Panc1 (cell line): ENCODE measurements around the gene PLPP4. TPM values are rescaled to one million over a fixed set of nuclear protein-coding genes. Genes with fewer than 3 reads are reported as not detected.

Experiments
- ATAC-seq: fragments of 200-7000 bp; cut with Tn5 transposase; 2 replicates; pipeline ENCODE4 v1.9.1; 2020; ENCODE audit warnings: mild to moderate bottlenecking, moderate library complexity
- BruUV-seq: library from RNA; stranded (reverse); fragments of 400-500 nt; replicated peaks from 2 replicates; lab custom pipeline; 2021; lab: Mats Ljungman, UMichigan
- CTCF ChIA-PET: fragments of 300-600 bp; sonication (Branson Sonifier 250); formaldehyde crosslinking; loops from one replicate; lab custom pipeline; 2022; ENCODE audit warnings: antibody characterized with exemption; lab: Charles Lee
- POLR2A ChIA-PET: fragments of 300-600 bp; sonication (Branson Sonifier 250); formaldehyde crosslinking; loops from one replicate; lab custom pipeline; 2022; ENCODE audit warnings: antibody characterized with exemption; lab: Charles Lee
- DNase-seq: peaks from one replicate; pipeline ENCODE4 v3.0.0-alpha.2; 2010; ENCODE audit warnings: low read depth, low spot score
- H3K27ac ChIP-seq: 2 replicates; pipeline ENCODE4 v1.5.1; 2011; ENCODE audit warnings: mild to moderate bottlenecking, low read length, inconsistent platforms
- H3K27me3 ChIP-seq: fragments of 200-500 bp; sonication (Bioruptor generic); 2 replicates; pipeline ENCODE4 v1.6.0; 2014; ENCODE audit warnings: low read length, inconsistent platforms; ENCODE audit not compliant: control insufficient read depth, insufficient read depth
- H3K36me3 ChIP-seq: fragments of 200-500 bp; sonication (Bioruptor generic); 2 replicates; pipeline ENCODE4 v1.5.1; 2014; ENCODE audit warnings: inconsistent platforms, mild to moderate bottlenecking, low read length, moderate library complexity; ENCODE audit not compliant: control insufficient read depth, insufficient read depth
- H3K4me1 ChIP-seq: 2 replicates; pipeline ENCODE4 v1.5.1; 2011; ENCODE audit warnings: inconsistent platforms, mild to moderate bottlenecking, low read length, moderate library complexity; ENCODE audit not compliant: control insufficient read depth, insufficient read depth
- H3K4me3 ChIP-seq, 2 experiments: 2 replicates each; pipeline ENCODE4 v1.5.1; 2011 to 2012; ENCODE audit warnings: low read depth in 2 of 2, low read length in 2 of 2, mild to moderate bottlenecking in 2 of 2, inconsistent platforms in 1 of 2, moderate library complexity in 1 of 2
- H3K9me3 ChIP-seq: fragments of 200-500 bp; sonication (Bioruptor generic); 2 replicates; pipeline ENCODE4 v1.5.1; 2014; ENCODE audit warnings: low read depth, mild to moderate bottlenecking, inconsistent platforms, low read length, moderate library complexity; ENCODE audit not compliant: control insufficient read depth, insufficient read depth
- POLR2AphosphoS5 ChIP-seq: IDR thresholded peaks from 2 replicates; pipeline ENCODE4 v1.6.1; 2012; ENCODE audit warnings: mild to moderate bottlenecking, low read depth, low read length, moderate library complexity
- SIN3A ChIP-seq: IDR thresholded peaks from 2 replicates; pipeline ENCODE4 v1.6.1; 2012; ENCODE audit warnings: low read depth, mild to moderate bottlenecking, low read length, moderate library complexity, borderline replicate concordance; ENCODE audit not compliant: insufficient read depth
- TCF7L2 ChIP-seq: IDR thresholded peaks from 2 replicates; pipeline ENCODE4 v1.6.1; 2011; ENCODE audit warnings: mild to moderate bottlenecking, low read depth, low read length, inconsistent platforms
- in situ Hi-C: cut with HindIII; loops from 2 replicates; pipeline ENCODE4 v1.10.0; 2016; ENCODE audit warnings: low sequenced_read_pairs, low pct_unique_long_range_greater_than_20kb
- intact Hi-C: fragments of 100-400 bp; cut with micrococcal nuclease; formaldehyde crosslinking; loops from one replicate; pipeline ENCODE4 v1.10.0; 2022; ENCODE audit not compliant: unreplicated experiment
- total RNA-seq: library from RNA; stranded (reverse); gene quantifications from one replicate; pipeline ENCODE4 v1.2.1, GENCODE V29; 2021; ENCODE audit not compliant: unreplicated experiment
- TF ChIP-seq, protein P1 (sequence below): fragments of 450-650 bp; IDR thresholded peaks from 2 replicates; pipeline ENCODE4 v1.5.1; 2017; ENCODE audit warnings: mild to moderate bottlenecking
- TF ChIP-seq, protein P2 (sequence below), 2 experiments: IDR thresholded peaks; 2 replicates each; pipeline ENCODE4 v1.6.1; 2011 to 2012; ENCODE audit warnings: low read depth in 2 of 2, control low read depth in 1 of 2, low read length in 1 of 2, mild to moderate bottlenecking in 1 of 2, moderate library complexity in 1 of 2; ENCODE audit not compliant: insufficient read depth in 1 of 2

PLPP4 gene
- total RNA-seq, 1 experiment from 2014 or later: 0.18 TPM

DNA sequence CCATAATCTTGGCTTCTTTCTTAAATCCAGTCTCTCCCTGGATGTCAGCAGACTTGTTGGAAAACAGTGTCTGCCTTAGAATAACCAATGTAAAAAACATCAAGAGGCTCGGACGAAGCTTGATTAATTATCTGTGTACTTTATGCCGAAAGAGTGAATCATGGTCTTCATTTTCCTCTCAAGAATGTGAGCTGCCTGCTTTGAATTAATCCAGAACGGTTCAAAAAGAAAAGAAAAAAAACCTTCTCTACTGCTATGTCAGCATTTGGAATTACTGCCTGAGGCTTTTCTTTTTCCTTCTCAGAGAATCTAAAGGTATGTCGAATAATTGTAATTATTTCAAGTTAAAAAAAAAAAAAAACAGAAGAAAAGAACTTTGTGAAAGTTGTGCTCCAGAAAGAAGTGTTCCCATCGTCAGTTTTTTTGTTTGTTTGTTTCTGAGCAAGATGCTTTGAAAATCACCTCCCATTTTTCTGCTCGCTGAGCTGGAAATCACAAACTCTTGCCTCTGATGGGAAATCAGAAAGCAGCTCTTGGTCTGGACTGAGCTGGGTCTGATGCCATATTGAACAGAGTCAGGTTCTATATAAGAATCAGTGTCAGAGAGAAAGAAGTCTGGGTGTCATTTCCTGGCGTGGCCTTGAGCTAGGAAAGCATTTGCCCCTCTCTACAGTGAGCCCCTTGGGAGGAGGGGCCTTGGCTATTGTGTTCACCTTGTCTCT lies 20.2 kb downstream of the PLPP4 start:
- CTCF ChIA-PET: no interaction called here
- no peaks in the 10 kb centered on the region for H3K9me3 ChIP-seq
- POLR2A ChIA-PET: no interaction called here
- intact Hi-C loops: no loop called here
- no peak for DNase-seq
- H3K27ac ChIP-seq: no peak overlapping the region
- no peak overlapping the region for H3K4me3 ChIP-seq
- TF ChIP-seq, protein P1, sequence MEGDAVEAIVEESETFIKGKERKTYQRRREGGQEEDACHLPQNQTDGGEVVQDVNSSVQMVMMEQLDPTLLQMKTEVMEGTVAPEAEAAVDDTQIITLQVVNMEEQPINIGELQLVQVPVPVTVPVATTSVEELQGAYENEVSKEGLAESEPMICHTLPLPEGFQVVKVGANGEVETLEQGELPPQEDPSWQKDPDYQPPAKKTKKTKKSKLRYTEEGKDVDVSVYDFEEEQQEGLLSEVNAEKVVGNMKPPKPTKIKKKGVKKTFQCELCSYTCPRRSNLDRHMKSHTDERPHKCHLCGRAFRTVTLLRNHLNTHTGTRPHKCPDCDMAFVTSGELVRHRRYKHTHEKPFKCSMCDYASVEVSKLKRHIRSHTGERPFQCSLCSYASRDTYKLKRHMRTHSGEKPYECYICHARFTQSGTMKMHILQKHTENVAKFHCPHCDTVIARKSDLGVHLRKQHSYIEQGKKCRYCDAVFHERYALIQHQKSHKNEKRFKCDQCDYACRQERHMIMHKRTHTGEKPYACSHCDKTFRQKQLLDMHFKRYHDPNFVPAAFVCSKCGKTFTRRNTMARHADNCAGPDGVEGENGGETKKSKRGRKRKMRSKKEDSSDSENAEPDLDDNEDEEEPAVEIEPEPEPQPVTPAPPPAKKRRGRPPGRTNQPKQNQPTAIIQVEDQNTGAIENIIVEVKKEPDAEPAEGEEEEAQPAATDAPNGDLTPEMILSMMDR: no peak
- TF ChIP-seq POLR2AphosphoS5: no peak
- TF ChIP-seq, protein P2, sequence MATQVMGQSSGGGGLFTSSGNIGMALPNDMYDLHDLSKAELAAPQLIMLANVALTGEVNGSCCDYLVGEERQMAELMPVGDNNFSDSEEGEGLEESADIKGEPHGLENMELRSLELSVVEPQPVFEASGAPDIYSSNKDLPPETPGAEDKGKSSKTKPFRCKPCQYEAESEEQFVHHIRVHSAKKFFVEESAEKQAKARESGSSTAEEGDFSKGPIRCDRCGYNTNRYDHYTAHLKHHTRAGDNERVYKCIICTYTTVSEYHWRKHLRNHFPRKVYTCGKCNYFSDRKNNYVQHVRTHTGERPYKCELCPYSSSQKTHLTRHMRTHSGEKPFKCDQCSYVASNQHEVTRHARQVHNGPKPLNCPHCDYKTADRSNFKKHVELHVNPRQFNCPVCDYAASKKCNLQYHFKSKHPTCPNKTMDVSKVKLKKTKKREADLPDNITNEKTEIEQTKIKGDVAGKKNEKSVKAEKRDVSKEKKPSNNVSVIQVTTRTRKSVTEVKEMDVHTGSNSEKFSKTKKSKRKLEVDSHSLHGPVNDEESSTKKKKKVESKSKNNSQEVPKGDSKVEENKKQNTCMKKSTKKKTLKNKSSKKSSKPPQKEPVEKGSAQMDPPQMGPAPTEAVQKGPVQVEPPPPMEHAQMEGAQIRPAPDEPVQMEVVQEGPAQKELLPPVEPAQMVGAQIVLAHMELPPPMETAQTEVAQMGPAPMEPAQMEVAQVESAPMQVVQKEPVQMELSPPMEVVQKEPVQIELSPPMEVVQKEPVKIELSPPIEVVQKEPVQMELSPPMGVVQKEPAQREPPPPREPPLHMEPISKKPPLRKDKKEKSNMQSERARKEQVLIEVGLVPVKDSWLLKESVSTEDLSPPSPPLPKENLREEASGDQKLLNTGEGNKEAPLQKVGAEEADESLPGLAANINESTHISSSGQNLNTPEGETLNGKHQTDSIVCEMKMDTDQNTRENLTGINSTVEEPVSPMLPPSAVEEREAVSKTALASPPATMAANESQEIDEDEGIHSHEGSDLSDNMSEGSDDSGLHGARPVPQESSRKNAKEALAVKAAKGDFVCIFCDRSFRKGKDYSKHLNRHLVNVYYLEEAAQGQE (IDR thresholded peaks at IDR 0.05; ENCODE audit: insufficient read depth in 1 of 2, low read depth in 2 of 2, low read length in 1 of 2): no peak
- no peak for TF ChIP-seq TCF7L2
- no peak for TF ChIP-seq SIN3A
- no peak for ATAC-seq
- no peaks in the 10 kb centered on the region for H3K36me3 ChIP-seq
- no TSS peak for BruUV-seq
- H3K27me3 ChIP-seq: no peaks in the 10 kb centered on the region
- in situ Hi-C loops: no loop called here
- no peaks in the 10 kb centered on the region for H3K4me1 ChIP-seq

DNA sequence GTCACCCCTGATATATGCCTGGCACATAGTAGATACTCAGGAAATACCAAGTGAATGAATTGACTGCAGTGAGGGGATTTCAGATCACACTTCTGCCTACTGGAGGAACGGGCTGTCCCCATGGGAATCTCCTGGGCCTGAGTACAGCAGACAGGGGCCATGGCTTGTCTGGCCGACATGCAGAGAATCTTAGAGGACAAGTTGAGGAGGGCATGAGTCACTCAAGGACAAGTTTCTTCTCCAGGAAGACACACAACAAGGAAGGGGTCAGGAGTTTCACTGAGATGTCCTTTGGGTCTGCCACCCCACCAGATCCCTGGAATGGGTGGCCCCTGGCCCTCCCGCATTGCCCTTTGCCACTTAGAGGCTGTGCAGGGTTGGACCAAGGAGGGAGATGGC lies 20.7 kb downstream of the PLPP4 start:
- no peaks in the 10 kb centered on the region for H3K9me3 ChIP-seq
- no peaks in the 10 kb centered on the region for H3K36me3 ChIP-seq
- in situ Hi-C loops: no loop called here
- TF ChIP-seq, protein P1: no peak
- TF ChIP-seq, protein P2 (IDR thresholded peaks at IDR 0.05; ENCODE audit: insufficient read depth in 1 of 2, low read depth in 2 of 2, low read length in 1 of 2): no peak
- TF ChIP-seq TCF7L2 (no peak), POLR2AphosphoS5 (no peak), SIN3A (no peak)
- CTCF ChIA-PET: no interaction called here
- no peak overlapping the region for H3K27ac ChIP-seq
- ATAC-seq (no peak), DNase-seq (no peak)
- H3K4me1 ChIP-seq: no peaks in the 10 kb centered on the region
- BruUV-seq: no TSS peak
- intact Hi-C loops: no loop called here
- H3K4me3 ChIP-seq: no peak overlapping the region
- H3K27me3 ChIP-seq: no peaks in the 10 kb centered on the region
- POLR2A ChIA-PET: no interaction called here
